DND-41 (cell line): ENCODE data around the gene PIP4K2A.

Experiments
- ATAC-seq: fragments of 200-7000 bp; cut with Tn5 transposase; 3 replicates; pipeline ENCODE4 v1.9.1; 2021; ENCODE audit warnings: low read depth; ENCODE audit not compliant: insufficient read depth
- DNase-seq: peaks from one replicate; pipeline ENCODE4 v3.0.0-alpha.2; 2020
- H2AFZ ChIP-seq: 2 replicates; pipeline ENCODE4 v1.6.0; 2012; ENCODE audit warnings: low read depth, low read length
- H3K27ac ChIP-seq: 2 replicates; pipeline ENCODE4 v1.5.1; 2012; ENCODE audit warnings: low read length, inconsistent platforms
- H3K27me3 ChIP-seq: fragments of 200-600 bp; sonication (generic); 2 replicates; pipeline ENCODE4 v1.6.0; 2012; ENCODE audit warnings: low read length, mild to moderate bottlenecking, inconsistent platforms; ENCODE audit not compliant: insufficient read depth, poor library complexity
- H3K36me3 ChIP-seq: 2 replicates; pipeline ENCODE4 v1.5.1; 2012; ENCODE audit warnings: low read length, inconsistent platforms; ENCODE audit not compliant: insufficient read depth
- H3K4me1 ChIP-seq: 2 replicates; pipeline ENCODE4 v1.5.1; 2012; ENCODE audit warnings: mild to moderate bottlenecking, low read length; ENCODE audit not compliant: insufficient read depth
- H3K4me2 ChIP-seq: 2 replicates; pipeline ENCODE4 v1.6.0; 2012; ENCODE audit warnings: mild to moderate bottlenecking, moderate library complexity, low read length, inconsistent platforms; ENCODE audit not compliant: insufficient read depth
- H3K4me3 ChIP-seq, 2 experiments: fragments of 200-600 bp in 1 of 2; shearing (Covaris generic) in 1 of 2; 2 replicates each; pipeline ENCODE4 v1.5.1; 2012 to 2016; ENCODE audit warnings: inconsistent platforms in 2 of 2, low read length in 2 of 2, mild to moderate bottlenecking in 2 of 2, low read depth in 1 of 2, moderate library complexity in 1 of 2
- H3K79me2 ChIP-seq: 2 replicates; pipeline ENCODE4 v1.6.0; 2012; ENCODE audit warnings: low read length, inconsistent platforms; ENCODE audit not compliant: insufficient read depth
- H3K9ac ChIP-seq: 2 replicates; pipeline ENCODE4 v1.6.0; 2012; ENCODE audit warnings: low read depth, mild to moderate bottlenecking, inconsistent platforms, low read length, moderate library complexity
- H3K9me3 ChIP-seq: 2 replicates; pipeline ENCODE4 v1.5.1; 2012; ENCODE audit warnings: low read length, moderate library complexity, mild to moderate bottlenecking, inconsistent platforms; ENCODE audit not compliant: insufficient read depth, severe bottlenecking
- H4K20me1 ChIP-seq: 2 replicates; pipeline ENCODE4 v1.6.0; 2012; ENCODE audit warnings: low read length; ENCODE audit not compliant: insufficient read depth
- EZH2 ChIP-seq: IDR thresholded peaks from 3 replicates; pipeline ENCODE4 v1.6.1; 2012; ENCODE audit warnings: borderline replicate concordance, low read depth, mild to moderate bottlenecking, moderate library complexity, low read length, inconsistent platforms; ENCODE audit not compliant: severe bottlenecking
- TF ChIP-seq, protein P1 (sequence below): IDR thresholded peaks from 2 replicates; pipeline ENCODE4 v1.5.1; 2012; ENCODE audit warnings: borderline replicate concordance, low read length, moderate library complexity, mild to moderate bottlenecking; ENCODE audit not compliant: poor library complexity, severe bottlenecking; ENCODE audit errors: extremely low read depth

The PIP4K2A gene

DNA sequence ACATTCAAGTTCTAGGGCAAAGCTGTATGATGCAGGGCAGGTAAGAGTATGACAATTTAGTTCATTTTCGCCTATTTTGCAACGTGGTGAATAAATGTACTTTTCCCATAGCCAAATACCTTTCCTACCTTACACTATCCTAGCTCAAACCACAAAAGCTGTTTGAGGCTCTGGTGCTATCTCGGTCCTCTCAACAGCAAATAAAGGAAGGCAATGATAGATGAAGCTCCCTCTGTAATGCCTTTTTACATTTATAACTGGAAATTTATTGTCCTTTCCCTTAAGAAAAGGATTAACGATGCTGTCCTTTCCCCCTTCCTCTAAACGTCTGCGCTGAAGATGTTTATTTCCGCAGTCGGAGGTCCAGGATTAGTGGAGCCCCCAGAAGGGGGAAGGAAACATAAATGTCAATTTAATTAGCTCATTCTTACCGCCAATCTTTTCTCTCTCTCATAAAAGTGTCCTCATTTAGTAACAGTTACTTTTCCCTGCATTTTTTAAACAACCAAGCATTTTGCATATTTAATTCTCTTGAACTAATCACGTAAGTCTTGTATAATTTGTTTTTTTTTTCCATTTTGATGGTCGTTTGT is 114.6 kb downstream of the PIP4K2A start:
- Histone ChIP-seq H3K79me2 (peaks cover 6% of the 10 kb centered on the region; the same call in 1 of the 2 replicates), H3K27ac (no peak overlapping the region), H3K4me2 (no peak overlapping the region), H4K20me1 (peaks cover 25% of the 10 kb centered on the region), H3K4me3 (no peak overlapping the region), H3K9me3 (no peaks in the 10 kb centered on the region), H2AFZ (no peak overlapping the region), H3K36me3 (peaks cover 16% of the 10 kb centered on the region), H3K9ac (no peak overlapping the region), H3K4me1 (peaks cover 10% of the 10 kb centered on the region), H3K27me3 (no peaks in the 10 kb centered on the region)
- TF ChIP-seq, protein P1, sequence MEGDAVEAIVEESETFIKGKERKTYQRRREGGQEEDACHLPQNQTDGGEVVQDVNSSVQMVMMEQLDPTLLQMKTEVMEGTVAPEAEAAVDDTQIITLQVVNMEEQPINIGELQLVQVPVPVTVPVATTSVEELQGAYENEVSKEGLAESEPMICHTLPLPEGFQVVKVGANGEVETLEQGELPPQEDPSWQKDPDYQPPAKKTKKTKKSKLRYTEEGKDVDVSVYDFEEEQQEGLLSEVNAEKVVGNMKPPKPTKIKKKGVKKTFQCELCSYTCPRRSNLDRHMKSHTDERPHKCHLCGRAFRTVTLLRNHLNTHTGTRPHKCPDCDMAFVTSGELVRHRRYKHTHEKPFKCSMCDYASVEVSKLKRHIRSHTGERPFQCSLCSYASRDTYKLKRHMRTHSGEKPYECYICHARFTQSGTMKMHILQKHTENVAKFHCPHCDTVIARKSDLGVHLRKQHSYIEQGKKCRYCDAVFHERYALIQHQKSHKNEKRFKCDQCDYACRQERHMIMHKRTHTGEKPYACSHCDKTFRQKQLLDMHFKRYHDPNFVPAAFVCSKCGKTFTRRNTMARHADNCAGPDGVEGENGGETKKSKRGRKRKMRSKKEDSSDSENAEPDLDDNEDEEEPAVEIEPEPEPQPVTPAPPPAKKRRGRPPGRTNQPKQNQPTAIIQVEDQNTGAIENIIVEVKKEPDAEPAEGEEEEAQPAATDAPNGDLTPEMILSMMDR = no peak
- no peak for TF ChIP-seq EZH2
- DNase-seq = no peak
- ATAC-seq = no peak

GRCh38 chr10:22599048-22599561 is 115.3 kb downstream of the PIP4K2A start:
- H3K4me1 ChIP-seq = peaks cover 10% of the 10 kb centered on the region
- H3K27me3 ChIP-seq = no peaks in the 10 kb centered on the region
- no peak for TF ChIP-seq EZH2
- TF ChIP-seq, protein P1 = no peak
- DNase-seq = no peak
- H3K79me2 ChIP-seq = peaks cover 6% of the 10 kb centered on the region; the same call in 1 of the 2 replicates
- no peak overlapping the region for H3K27ac ChIP-seq
- ATAC-seq = no peak
- H3K4me3 ChIP-seq = no peak overlapping the region
- no peaks in the 10 kb centered on the region for H3K9me3 ChIP-seq
- no peak overlapping the region for H3K4me2 ChIP-seq
- no peak overlapping the region for H2AFZ ChIP-seq
- H3K36me3 ChIP-seq = peaks cover 16% of the 10 kb centered on the region
- no peak overlapping the region for H3K9ac ChIP-seq
- H4K20me1 ChIP-seq = peaks cover 25% of the 10 kb centered on the region

DNA sequence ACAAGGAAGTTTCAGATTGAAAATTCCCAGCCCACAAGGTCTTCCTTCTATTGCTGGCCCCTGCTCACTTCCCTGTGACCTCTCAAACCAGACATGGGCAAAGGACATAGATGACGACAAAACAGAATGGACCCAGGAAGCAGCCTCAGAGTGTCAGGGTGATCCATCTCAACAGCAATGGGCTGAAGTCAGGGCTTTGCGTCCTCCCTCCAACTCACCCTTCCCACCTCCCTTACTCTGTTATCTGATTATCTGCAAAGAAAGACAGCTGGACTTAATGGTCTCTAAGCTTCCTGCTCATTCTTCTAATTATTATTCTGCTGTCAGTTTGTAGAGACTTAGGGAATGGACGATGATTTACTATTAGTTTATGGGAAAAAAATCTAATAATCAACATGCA is 115.9 kb downstream of the PIP4K2A start:
- Histone ChIP-seq H3K9me3 (no peaks in the 10 kb centered on the region), H3K27ac (no peak overlapping the region), H4K20me1 (peaks cover 30% of the 10 kb centered on the region), H3K4me3 (no peak overlapping the region), H2AFZ (no peak overlapping the region), H3K4me2 (no peak overlapping the region), H3K9ac (no peak overlapping the region), H3K27me3 (no peaks in the 10 kb centered on the region), H3K4me1 (peaks cover 10% of the 10 kb centered on the region), H3K79me2 (peaks cover 9% of the 10 kb centered on the region; the same call in 1 of the 2 replicates), H3K36me3 (peaks cover 16% of the 10 kb centered on the region)
- DNase-seq = no peak
- TF ChIP-seq EZH2 = no peak
- TF ChIP-seq, protein P1 = no peak
- no peak for ATAC-seq

DNA sequence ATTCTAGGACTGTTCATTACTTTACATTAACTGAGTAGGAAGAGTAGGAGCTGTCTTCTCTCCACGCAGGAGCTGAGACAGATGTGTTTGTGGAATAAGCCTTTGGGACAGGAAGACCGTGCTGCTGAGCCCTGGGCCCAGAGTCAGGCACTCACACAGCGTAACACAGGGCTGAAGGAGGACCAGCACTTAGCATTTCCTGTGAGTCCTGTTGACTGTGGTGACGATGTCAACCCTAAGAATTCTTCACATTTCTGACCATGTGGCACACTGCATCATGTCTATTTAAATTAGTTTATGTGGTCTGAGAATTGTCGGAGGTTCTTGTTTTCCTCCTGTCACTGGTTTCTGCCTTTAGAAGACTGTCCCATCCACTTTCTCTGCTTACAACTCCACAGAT is 117.2 kb downstream of the PIP4K2A start:
- DNase-seq (no peak), ATAC-seq (no peak)
- TF ChIP-seq, protein P1 = no peak
- TF ChIP-seq EZH2 = no peak
- H2AFZ ChIP-seq = no peak overlapping the region
- H3K27ac ChIP-seq = no peak overlapping the region
- no peak overlapping the region for H3K9ac ChIP-seq
- H3K4me1 ChIP-seq = peaks cover 10% of the 10 kb centered on the region
- H3K4me3 ChIP-seq = no peak overlapping the region
- no peak overlapping the region for H3K4me2 ChIP-seq
- peaks cover 25% of the 10 kb centered on the region for H3K36me3 ChIP-seq
- no peaks in the 10 kb centered on the region for H3K9me3 ChIP-seq
- H4K20me1 ChIP-seq = peaks cover 32% of the 10 kb centered on the region
- H3K79me2 ChIP-seq = peaks cover 9% of the 10 kb centered on the region; the same call in 1 of the 2 replicates
- H3K27me3 ChIP-seq = no peaks in the 10 kb centered on the region
